ENCODE data around the gene PELI3.
"Not testable (repeated sequence)": the region's sequence is repeated elsewhere in the genome, so short reads cannot be mapped to it uniquely, and the experiment has no call there.

PELI3 gene

GRCh38 chr11:66466225-66467033 is at the start of gene PELI3:
TSS of gene PELI3 (plus strand) at chr11:66466905. CDS start at chr11:66468129, 1,224 bp downstream.
- peak; percentile 75 to 87 for DNase-seq

GRCh38 chr11:66417000-66417399 is 49.7 kb upstream of the PELI3 start:
- DNase-seq: no peak

GRCh38 chr11:66418168-66418985 is 48.3 kb upstream of the PELI3 start:
- DNase-seq: no peak

GRCh38 chr11:66418986-66419308 is 47.8 kb upstream of the PELI3 start:
- no peak for DNase-seq

- no peak for DNase-seq
These were observed 46.9 kb upstream of the PELI3 start for GRCh38 chr11:66419825-66420224.

GRCh38 chr11:66420671-66421476 is 45.8 kb upstream of the PELI3 start, which contains the start of gene NPAS4:
TSS of gene NPAS4 (plus strand) at chr11:66421035. CDS start at chr11:66421180, 145 bp downstream.
- no peak for DNase-seq

- DNase-seq: no peak
These were observed 45.1 kb upstream of the PELI3 start for GRCh38 chr11:66421492-66422205.

DNA sequence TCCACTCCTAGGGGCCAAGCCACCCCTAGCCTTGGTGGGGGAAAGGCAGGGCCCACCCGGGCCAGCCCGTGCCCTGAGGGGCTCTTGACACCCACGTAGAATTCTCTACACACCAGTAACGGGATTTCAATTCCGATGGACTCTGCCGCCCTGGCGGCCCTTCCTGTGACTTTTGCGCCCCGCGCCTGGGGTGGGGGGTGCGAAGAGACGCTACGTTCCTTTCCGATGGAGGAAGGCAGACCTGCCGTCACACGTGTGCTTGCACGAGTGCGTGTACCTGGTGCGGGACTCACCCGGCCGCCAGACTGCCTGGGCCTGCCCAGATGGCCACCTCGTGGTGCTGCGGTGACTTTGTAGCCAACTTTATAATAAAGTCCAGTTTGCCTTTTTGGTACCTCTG is 40.4 kb upstream of the PELI3 start:
- no peak for DNase-seq

- DNase-seq: no peak
These were observed 37.8 kb upstream of the PELI3 start for GRCh38 chr11:66428933-66429332.

DNA sequence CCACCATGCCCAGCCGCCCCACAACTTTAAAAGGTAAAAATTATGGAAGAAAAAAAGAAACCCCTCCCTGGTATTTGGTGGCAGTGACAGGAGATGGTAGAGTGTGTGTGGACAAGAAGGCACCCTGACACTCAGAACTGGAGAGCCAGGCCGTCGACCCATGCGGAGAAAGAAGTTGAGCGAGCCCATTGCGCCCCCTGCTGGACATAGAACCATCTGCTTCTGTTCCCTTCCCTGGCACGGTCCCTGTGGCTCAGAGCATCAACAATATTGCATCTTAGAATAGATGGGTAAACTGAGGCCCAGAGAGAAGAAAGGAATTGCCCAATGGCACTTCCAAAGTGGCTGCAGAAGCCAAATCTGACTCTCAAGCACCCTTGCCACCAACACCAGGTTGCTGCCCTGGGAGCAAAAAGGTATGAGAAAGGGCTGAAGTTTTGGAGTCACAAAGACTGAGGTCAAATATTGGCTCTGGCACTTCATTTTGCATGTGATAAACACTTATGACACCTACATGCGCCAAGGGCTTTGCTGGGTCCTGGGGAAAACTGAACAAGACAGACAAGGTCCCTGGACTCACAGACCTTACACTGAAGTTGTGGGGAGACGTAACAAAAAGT is 36.6 kb upstream of the PELI3 start:
- DNase-seq: peak; percentile 34 to 71

DNA sequence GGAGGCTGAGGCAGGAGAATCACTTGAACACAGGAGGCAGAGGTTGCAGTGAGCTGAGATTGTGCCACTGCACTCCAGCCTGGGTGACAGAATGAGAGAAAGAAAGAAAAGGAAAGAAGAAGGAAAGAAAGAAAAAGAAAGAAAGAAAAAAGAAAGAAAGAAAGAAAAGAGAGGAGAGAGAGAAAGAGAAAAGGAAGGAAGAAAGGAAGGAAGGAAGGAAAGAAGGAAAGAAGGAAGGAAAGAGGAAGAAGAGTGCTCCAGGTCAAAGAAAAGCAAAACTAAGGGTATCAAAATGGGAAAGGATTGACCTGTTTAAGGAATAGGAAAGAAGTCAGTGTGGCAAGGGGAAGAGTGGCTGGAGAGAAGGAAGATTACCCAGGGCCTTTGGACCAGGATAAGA is 35.4 kb upstream of the PELI3 start:
- not testable (repeated sequence) for DNase-seq

DNA sequence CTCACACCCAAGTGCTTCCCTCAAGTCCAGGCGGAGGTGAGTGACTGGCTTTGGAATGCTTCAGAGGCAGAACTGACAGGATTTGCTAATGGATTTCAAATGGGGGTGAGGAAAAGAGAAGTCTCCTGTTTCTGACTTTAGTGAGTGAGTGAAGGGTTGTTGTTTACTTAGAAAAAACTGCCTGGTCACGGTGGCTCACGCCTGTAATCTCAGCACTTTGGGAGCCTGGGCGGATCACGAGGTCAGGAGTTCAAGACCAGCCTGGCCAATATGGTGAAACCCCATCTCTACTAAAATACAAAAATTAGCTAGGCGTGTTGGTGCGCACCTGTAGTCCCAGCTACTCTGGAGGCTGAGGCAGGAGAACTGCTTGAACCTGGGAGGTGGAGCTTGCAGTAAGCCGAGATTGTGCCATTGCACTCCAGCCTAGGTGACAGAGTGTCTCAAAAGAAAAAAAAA is 34.8 kb upstream of the PELI3 start:
- DNase-seq: not testable (repeated sequence)

DNA sequence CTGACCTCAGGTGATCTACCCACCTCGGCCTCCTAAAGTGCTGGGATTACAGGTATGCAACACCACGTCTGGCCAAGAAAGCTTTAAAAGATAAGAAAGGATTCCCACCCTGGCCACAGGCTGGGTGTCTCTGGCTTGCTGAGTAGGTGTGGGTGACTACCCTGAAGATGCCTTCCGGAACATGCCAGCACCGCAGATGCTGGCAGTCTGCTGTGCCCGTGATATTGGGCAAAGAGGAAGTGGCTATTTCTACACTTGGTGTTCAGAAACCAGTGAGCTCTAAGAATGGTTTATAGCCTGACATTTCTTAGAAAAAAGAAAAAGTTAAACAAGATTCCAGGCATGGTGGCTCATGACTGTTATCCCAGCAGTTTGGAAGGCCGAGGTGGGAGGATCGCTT is 34.1 kb upstream of the PELI3 start:
- no peak for DNase-seq

DNA sequence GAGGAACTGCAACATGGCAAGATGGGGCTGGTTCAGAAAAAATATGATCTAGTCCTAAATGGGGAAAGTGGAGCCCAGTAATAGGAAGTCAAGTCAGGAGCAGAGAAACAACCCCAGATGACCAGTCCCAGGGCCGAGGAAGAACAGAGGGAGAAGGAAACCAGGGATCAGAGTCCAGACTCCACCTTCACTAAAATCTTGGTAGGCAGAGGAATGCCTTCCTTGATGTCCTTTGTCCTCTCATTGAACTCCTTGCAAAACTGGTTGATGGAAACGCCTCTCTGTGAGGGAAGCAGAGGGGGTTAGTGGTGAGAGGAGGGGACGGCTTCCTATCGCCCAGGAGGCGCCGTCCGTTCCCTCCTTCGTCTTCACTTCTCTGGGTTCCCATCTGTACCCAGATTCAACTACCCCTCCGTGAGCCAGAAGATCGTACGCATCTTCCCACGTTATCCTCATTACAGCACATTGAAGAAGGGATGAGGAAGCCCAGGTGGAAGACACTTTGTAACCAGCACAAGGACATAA is 28.7 kb upstream of the PELI3 start:
- no peak for DNase-seq

DNA sequence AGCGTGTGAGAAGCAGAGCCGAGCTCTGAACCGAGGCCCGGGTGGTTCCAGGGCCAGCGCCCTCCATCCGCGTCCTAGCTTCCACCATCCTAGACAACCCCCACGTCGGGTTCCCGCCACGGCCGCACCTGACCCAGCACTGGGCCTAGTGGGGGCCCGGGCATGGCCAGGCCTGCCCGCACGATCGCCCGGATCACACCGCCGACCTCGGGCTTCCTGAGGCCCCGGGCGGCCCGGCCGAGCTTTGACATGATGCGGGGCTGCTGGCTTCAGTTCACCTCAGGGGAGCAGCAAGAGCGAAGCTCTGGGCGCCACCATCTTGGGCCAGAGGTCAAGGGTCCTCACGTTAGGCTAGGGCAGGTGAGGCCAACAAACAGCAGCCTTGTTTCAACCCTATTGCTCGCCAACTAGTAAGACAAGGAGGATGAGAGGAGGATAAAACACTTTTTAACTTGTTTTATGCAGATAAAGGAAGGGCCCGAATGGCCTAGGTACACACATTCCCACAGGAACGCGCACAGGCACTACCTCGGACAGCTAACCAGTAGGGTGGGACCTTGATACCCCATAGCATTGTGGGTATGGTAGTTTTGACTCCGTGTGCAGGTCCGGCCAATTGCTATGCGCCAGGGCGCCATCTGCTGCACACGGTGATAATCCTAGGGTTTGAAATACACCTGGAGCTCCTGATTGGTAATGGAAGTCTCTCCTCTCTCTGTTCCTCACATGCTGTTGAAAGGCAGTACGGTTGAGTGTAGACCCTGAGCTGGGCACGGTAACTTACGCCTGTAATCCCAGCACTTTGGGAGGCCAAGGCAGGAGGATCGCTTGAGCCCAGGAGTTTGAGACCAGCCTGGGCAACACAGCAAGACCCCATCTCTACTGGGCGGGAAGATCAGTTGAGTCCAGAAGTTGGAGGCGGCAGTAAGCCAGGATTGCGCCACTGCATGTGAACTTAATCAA is 27.9 kb upstream of the PELI3 start, which contains the start of gene MRPL11:
TSS of gene MRPL11 (minus strand) at position 345 of the 963 bp plus-strand sequence. CDS start at position 251, 94 bp downstream.
- DNase-seq: peak; percentile 89 to 91

GRCh38 chr11:66440101-66440939 is 26.4 kb upstream of the PELI3 start:
- DNase-seq: not testable (repeated sequence)

DNA sequence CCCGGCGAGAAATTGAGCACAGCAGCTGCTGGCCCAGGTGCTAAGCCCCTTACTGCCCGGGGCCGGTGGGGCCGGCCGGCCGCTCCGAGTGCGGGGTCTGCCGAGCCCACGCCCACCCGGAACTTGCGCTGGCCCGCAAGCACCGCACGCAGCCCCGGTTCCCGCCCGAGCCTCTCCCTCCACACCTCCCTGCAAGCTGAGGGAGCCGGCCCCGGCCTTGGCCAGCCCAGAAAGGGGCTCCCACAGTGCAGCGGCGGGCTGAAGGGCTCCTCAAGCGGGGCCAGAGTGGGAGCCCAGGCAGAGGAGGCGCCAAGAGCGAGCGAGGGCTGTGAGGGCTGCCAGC is 25.8 kb upstream of the PELI3 start:
- DNase-seq: not testable (repeated sequence)

DNA sequence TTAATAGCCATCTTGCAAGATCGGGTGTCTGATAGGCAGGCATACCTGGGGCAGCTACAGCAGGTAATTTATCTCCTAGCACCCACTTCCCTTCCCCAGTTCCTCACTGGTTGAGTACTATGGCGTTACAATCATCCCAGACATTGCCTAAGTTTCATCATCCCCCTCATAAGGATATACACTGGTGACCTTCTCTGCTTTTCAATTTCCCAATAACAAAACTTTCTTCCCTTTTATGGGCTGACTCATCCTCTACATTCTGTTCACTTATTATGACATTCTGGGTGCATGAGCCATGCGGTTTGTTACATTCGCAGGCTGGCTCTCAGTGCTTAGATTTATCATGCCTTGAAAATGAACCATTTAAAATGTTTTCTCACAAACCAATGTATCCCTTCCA is 23.1 kb upstream of the PELI3 start:
- no peak for DNase-seq

GRCh38 chr11:66447012-66447411 is 19.7 kb upstream of the PELI3 start:
- DNase-seq: no peak

Data from NCI-H187 (cell line).